ENCODE results near the gene DCD.

The DCD gene

GRCh38 chr12:54606556-54606955 lies 41.6 kb downstream of the DCD start:
- DNase-seq = no peak

DNA sequence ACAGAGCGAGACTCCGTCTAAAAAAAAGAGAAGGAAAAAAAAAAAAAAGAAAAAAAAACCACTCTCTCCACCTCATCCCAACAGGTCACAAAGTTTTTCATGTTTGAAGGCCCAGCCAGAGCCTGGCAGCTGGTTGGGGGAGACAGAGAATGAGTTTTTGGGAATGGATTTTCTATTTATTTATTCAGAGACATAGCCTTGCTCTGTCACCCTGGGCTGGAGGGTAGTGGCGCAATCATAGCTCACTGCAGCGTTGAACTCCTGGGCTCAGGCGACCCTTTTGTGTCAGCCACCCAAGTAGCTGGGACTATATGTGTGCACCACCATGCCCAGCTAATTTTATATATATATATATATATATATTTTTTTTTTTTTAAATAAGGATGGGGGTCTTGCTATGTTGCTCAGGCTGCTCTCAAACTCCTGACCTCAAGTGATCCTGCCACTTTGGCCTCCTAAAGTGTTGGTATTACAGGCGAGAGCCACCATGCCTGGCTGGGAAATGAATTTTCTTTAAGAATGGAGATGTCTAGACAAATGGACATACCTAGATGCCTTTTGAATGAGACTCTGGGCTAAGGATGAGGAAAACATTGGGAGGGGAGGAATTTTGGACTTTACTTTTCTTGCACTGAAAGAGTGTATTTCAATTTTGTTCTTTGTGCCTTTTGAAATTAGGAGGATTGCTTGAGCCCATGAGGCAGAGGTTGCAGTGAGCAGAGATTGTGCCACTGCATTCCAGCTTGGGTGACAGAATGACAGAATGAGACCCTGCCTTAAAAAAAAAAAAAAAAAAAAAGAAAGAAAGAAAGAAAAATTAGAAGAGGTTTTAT lies 42.8 kb downstream of the DCD start:
- DNase-seq = no peak

GRCh38 chr12:54604436-54604835 lies 43.7 kb downstream of the DCD start:
- no peak for DNase-seq

DNA sequence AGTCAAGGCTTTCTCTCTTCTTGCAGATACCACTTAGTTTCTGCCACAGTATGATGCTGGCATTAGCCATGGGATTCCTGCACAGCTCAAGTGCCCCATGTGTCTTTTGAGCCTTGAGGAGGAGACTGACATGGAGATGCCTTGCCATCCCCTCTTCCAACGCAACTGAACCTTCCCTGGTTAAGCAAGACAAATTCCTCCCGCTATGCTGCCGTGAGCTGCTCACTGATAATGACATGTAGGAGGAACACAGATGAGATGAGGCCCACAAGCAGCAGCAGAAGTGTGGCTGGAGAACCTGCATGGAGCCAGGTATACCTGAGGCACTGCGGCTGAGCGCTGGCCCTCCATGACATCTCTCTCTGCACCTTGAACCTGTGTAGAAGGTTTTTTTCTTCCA lies 44.3 kb downstream of the DCD start:
- DNase-seq = no peak

GRCh38 chr12:54603173-54603814 lies 44.9 kb downstream of the DCD start:
- peak; percentile 63 for DNase-seq

GRCh38 chr12:54602661-54603060 lies 45.5 kb downstream of the DCD start:
- no peak for DNase-seq

GRCh38 chr12:54601841-54602240 lies 46.3 kb downstream of the DCD start:
- no peak for DNase-seq

DNA sequence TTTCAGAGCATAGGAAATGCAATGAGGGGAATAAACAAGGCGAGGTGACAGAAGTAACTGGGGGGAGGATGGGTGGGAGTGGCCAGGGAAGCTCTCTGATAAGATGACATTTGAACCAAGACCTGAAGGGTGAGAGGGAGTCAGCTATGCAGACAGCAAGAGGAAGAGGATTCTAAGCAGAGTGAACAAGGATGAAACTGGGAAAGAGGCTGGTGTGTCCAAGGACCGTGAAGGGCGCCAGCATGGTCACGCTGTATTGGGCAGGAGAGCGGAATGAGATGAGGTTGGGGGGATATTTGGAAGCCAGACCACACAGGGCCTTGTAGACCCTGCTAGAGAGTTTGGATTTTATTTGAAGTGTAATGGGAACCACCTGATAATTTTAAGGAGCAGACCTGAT lies 49.2 kb downstream of the DCD start:
- DNase-seq = no peak

DNA sequence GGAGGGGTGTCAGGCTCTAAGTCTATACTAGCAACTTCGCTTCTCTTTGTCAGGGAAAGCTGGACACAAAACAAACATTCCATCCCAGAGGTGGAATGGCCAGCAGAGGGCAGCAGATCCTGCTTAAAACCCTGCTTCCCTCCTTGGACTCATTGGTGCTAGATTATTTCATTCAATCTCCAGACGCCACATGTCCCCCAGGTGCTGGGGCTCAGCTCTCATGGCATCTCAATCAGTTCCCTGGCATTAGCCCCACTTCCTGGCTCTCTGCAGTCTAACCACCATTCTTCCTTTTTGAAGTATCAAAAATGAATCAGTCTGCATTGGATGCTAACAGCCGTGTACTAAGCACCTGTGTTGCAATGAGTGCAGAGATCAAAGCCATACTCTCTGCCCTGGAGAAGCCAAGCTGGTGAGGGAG lies 51.6 kb downstream of the DCD start:
- DNase-seq = peak; percentile 57

DNA sequence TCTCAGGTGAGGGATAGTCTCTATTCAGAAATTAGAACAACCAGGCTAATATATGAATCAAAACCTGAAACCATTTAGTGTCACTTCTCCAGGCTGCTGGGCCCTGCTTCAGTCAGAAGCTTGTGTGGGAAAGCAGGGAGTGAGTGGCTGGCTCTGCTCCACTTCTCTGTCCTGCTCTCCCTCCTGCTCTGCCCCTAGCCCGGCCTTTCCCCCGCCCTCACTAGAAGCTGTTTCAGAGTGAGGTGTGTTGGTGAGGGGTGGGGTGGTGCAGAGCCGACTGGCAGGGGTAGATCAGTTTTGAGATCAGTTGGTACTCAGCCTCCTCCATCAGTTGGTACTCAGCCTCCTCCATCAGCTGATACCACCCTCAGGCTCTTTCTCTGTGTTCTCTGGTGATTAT lies 52.7 kb downstream of the DCD start:
- DNase-seq = no peak

All from fibroblast of skin of back (primary cell).